Erythroblast (primary cell): ENCODE data around the gene SAC3D1.

Experiments
- GATA1 ChIP-seq: IDR thresholded peaks from 2 replicates; pipeline ENCODE4 v1.6.1; 2011; ENCODE audit warnings: low read depth, mild to moderate bottlenecking, control low read depth, low read length, moderate library complexity
- POLR2A ChIP-seq: IDR thresholded peaks from 2 replicates; pipeline ENCODE4 v1.6.1; 2011; ENCODE audit warnings: mild to moderate bottlenecking, low read length

DNA sequence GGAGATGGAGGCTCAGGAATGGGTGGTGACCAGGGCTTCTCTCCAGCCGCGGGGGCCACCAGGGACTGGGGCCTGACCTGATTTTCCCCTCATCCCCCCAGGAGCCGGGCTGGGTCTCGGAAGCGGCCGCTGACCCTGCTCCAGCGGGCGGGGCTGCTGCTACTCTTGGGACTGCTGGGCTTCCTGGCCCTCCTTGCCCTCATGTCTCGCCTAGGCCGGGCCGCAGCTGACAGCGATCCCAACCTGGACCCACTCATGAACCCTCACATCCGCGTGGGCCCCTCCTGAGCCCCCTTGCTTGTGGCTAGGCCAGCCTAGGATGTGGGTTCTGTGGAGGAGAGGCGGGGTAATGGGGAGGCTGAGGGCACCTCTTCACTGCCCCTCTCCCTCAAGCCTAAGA, 46.8 kb downstream of the SAC3D1 start:
- TF ChIP-seq POLR2A (no peak), GATA1 (no peak)
